Suppressor macrophage treated with lipopolysaccharide for 1 hour (primary cell): ENCODE results near the gene MRPS17.

Experiments used
- DNase-seq, 3 donors: peaks; one replicate each; pipeline ENCODE4 v3.0.0-alpha.2; 2020 to 2022

The MRPS17 gene

DNA sequence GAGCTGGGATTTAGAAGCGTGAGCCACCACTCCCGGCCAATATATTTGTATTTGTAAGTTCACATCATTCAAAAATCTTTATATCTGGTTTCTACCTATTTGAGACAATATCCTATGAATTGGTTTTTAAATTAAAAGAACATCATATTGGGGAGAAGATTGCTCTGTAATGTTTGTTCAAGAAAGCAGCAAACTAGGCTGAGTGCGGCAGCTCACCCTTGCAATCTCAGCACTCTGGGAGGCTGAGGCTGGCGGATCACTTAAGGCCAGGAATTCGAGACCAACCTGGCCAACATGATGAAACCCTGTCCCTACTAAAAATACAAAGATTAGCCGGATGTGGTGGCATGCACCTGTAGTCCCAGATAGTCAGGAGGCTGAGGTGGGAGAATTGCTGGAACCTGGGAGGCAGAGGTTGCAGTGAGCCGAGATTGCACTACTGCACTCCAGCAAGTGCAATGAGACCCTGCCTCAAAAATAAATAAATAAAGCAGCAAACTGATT lies 22.1 kb downstream of the MRPS17 start:
- DNase-seq = no peak

DNA sequence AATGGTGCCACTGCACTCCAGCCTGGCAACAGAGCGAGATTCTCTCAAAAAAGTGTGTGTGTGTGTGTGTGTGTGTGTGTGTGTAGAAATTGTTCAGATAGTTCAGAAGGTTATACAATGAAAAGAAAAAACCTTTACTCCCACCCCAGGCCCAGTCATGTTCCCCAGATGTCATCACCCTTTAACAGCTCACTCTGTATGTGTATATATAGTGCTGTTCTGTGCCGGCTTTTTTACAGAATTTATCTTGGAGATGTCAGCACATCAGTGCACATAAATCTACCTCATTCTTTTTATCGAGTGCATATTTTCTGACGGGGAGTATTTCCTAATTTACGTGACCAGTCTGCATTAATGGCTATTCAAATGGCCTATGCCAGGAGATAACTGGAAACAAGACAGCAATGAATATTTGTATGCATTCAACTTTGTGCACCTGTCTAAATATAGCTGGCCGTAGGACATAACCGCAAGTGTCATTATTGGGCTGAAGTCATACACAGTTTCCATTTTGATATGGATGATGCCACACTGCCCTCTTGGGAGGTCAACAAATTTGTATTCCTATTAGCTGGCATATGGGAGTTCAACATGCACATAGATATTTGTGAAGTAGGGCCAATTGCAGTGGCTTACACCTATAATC lies 24.4 kb downstream of the MRPS17 start:
- DNase-seq = no peak

DNA sequence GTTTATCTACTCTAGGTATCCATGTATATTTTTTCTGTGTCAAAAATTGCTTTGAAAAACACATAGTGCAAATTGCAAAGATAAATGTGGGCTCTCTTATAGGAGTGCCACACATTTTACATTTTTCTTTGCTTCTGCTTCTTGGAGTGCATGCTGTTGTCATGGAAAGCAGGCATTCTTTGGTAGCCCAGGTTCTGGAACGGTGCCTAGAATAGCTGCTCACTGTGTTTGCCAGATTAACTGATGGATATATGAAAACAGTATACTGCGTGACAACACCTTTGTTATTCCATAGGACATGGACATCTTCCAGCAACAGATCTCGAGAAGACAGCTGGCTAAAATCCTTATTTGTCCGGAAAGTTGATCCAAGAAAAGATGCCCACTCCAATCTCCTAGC lies 26.2 kb downstream of the MRPS17 start:
- DNase-seq = no peak

DNA sequence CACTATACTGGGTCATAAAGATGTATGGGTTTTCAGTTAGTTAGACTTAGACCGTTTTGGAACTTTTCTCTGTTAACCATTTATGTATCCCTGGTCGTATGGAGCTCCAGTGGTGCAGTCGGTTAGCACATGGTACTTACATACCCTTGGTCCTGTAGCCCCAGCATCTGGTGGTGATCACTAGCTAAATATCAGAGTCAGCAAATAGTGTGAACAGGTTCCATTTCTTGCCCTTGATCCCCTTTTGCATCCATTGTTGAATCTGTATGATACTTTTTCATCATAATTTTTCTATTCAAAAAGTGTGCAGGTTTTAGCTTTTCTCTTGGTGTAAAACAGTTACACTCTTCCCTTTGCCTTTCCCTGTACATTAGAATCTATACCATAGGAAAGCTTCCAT lies 28.6 kb downstream of the MRPS17 start:
- no peak for DNase-seq

DNA sequence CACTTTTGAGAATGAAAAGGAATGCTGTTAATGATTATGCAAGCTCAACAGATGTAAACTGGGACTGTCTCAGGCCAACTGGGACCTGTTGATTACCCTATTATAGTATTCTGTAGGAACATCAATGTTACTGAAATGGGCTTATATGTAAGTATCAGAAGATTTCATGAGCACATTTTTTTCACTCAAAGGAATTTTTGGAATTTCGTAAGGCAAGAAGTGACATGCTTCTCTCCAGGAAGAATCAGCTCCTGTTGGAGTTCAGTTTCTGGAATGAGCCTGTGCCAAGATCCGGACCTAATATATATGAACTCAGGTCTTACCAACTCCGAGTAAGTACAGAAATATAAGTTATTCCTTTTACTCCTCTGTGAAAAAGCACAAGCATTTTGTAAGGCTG lies 31.9 kb downstream of the MRPS17 start:
- no peak for DNase-seq

DNA sequence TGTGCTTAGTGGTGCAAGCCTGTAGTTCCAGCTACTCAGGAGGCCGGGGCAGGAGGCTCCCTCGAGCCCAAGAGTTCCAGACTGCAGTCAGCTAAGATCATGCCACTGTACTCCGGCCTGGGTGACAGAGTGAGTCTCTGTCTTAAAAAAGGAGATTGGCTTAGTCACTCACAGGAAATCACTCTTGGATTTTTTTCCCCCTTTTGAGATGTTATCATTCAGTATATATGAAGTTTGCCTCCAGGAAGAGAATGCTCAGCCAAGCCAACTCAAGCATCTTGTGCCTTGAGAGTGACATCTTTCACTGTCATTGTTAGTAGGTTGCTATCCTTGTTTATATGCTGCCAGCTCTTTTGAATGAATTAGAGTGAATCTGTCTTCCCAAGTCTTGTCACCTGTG lies 40.7 kb downstream of the MRPS17 start:
- DNase-seq = no peak

DNA sequence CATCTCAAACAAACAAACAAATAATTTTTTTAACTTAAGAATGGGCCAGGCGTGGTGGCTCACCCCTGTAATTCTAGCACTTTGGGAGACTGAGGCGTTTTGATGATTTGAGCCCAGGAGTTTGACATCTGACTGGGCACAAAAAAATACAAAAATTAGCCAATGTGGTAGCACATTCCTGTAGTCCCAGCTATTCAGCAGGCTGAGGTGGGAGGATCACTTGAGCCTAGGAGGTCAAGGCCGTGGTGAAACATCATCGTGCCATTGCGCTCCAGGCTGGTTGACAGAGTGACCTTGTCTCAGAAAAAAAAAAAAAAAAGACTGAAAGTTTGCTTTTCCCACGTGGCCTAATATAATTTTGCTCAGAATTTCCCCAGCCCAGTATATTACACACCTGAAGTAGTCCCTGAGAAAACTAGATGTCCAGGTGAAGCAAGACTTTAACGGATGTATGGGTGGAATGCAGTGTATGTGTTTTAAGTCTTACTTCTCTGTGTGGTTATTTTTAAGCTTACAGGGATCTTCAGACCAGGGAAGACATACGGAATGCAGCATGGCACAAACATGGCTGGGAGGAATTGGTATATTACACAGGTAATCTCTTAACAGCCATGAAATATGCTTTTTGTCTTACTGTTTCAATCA lies 45.3 kb downstream of the MRPS17 start:
- no peak for DNase-seq

DNA sequence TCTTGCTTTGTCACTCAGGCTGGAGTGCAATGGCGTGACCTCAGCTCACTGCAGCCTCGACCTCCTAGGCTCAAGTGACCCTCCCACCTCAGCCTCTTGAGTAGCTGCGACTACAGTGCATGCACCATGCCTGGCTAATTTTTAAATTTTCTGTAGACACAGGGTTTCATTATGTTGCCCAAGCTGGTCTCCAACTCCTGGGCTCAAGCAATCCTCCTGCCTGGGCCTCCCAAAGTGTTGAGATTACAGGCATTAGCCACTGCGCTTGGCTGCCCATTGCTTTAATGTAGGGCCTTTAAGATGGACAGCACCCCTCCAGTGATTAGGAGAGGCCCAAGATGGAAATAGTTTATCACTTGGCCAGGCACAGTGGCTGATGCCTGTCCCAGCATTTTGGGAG lies 52.1 kb downstream of the MRPS17 start:
- no peak for DNase-seq
